ENCODE measurements around the gene VARS1. TPM values are rescaled to one million over a fixed set of nuclear protein-coding genes. Genes with fewer than 3 reads are reported as not detected.

VARS1 gene
- total RNA-seq, 1 experiment from 2014 or later, result 107 TPM

- DNase-seq, result no peak
- no peaks in the 10 kb centered on the region for H3K9me3 ChIP-seq
- peaks cover 13% of the 10 kb centered on the region for H3K36me3 ChIP-seq
- no peaks in the 10 kb centered on the region for H3K27me3 ChIP-seq
- H3K4me3 ChIP-seq, result no peak overlapping the region
Measured at GRCh38 chr6:31781244-31782125, 14.1 kb downstream of the VARS1 start.

- H3K27me3 ChIP-seq, result no peaks in the 10 kb centered on the region
- H3K36me3 ChIP-seq, result peaks cover 10% of the 10 kb centered on the region
- H3K9me3 ChIP-seq, result no peaks in the 10 kb centered on the region
- DNase-seq, result no peak
- no peak overlapping the region for H3K4me3 ChIP-seq
Measured at GRCh38 chr6:31780507-31781243, 14.9 kb downstream of the VARS1 start.

GRCh38 chr6:31779908-31780307 is 15.6 kb downstream of the VARS1 start:
- Histone ChIP-seq H3K9me3 (no peaks in the 10 kb centered on the region), H3K4me3 (no peak overlapping the region), H3K27me3 (no peaks in the 10 kb centered on the region), H3K36me3 (peaks cover 3% of the 10 kb centered on the region)
- DNase-seq, result no peak

- H3K36me3 ChIP-seq, result peaks cover 3% of the 10 kb centered on the region
- no peak for DNase-seq
Measured at GRCh38 chr6:31778999-31779885, 16.3 kb downstream of the VARS1 start.

GRCh38 chr6:31778193-31778592 is 17.4 kb downstream of the VARS1 start:
- Histone ChIP-seq H3K4me3 (no peak overlapping the region), H3K9me3 (no peaks in the 10 kb centered on the region), H3K27me3 (no peaks in the 10 kb centered on the region), H3K36me3 (peaks cover 3% of the 10 kb centered on the region; the same call in 1 of the 2 replicates)
- DNase-seq, result no peak

More at GRCh38 chr6:31778999-31779885, 16.3 kb downstream of the VARS1 start:
- Histone ChIP-seq H3K27me3 (no peaks in the 10 kb centered on the region), H3K9me3 (no peaks in the 10 kb centered on the region), H3K4me3 (no peak overlapping the region)

- DNase-seq, result no peak
- Histone ChIP-seq H3K27me3 (no peaks in the 10 kb centered on the region), H3K36me3 (peaks cover 3% of the 10 kb centered on the region; the same call in 1 of the 2 replicates), H3K9me3 (no peaks in the 10 kb centered on the region), H3K4me3 (no peak overlapping the region)
Measured at GRCh38 chr6:31777667-31778050, 17.9 kb downstream of the VARS1 start.

GRCh38 chr6:31776989-31777666 is 18.4 kb downstream of the VARS1 start, which contains the start of gene VWA7:
Gene VWA7 (minus strand): TSS chr6:31777328. CDS start chr6:31776779, 549 bp downstream.
- no peaks in the 10 kb centered on the region for H3K27me3 ChIP-seq
- H3K4me3 ChIP-seq, result no peak within 1 kb of the TSS
- peaks cover 3% of the 10 kb centered on the region; the same call in 1 of the 2 replicates for H3K36me3 ChIP-seq
- peak; percentile 82 for DNase-seq
- H3K9me3 ChIP-seq, result no peaks in the 10 kb centered on the region

- H3K27me3 ChIP-seq, result no peaks in the 10 kb centered on the region
- peaks cover 3% of the 10 kb centered on the region; the same call in 1 of the 2 replicates for H3K36me3 ChIP-seq
- DNase-seq, result no peak
- no peak overlapping the region for H3K4me3 ChIP-seq
- H3K9me3 ChIP-seq, result no peaks in the 10 kb centered on the region
Measured at GRCh38 chr6:31776485-31776988, 19.0 kb downstream of the VARS1 start.

GRCh38 chr6:31775633-31776484 is 19.7 kb downstream of the VARS1 start:
- H3K9me3 ChIP-seq, result no peaks in the 10 kb centered on the region
- H3K27me3 ChIP-seq, result no peaks in the 10 kb centered on the region
- no peak for DNase-seq
- no peak overlapping the region for H3K4me3 ChIP-seq
- H3K36me3 ChIP-seq, result peaks cover 3% of the 10 kb centered on the region; the same call in 1 of the 2 replicates

GRCh38 chr6:31775184-31775583 is 20.4 kb downstream of the VARS1 start:
- H3K4me3 ChIP-seq, result no peak overlapping the region
- DNase-seq, result no peak
- no peaks in the 10 kb centered on the region for H3K27me3 ChIP-seq
- H3K36me3 ChIP-seq, result peaks cover under 1% of the 10 kb centered on the region; the same call in 1 of the 2 replicates
- no peaks in the 10 kb centered on the region for H3K9me3 ChIP-seq

- Histone ChIP-seq H3K9me3 (no peaks in the 10 kb centered on the region), H3K27me3 (no peaks in the 10 kb centered on the region), H3K4me3 (no peak overlapping the region), H3K36me3 (no peaks in the 10 kb centered on the region)
- peak; percentile 23 for DNase-seq
Measured at GRCh38 chr6:31771992-31772358, 23.6 kb downstream of the VARS1 start.

- DNase-seq, result no peak
- no peaks in the 10 kb centered on the region for H3K9me3 ChIP-seq
- H3K4me3 ChIP-seq, result no peak overlapping the region
- H3K27me3 ChIP-seq, result no peaks in the 10 kb centered on the region
- H3K36me3 ChIP-seq, result no peaks in the 10 kb centered on the region
Measured at GRCh38 chr6:31770860-31771259, 24.7 kb downstream of the VARS1 start.

- no peaks in the 10 kb centered on the region for H3K27me3 ChIP-seq
- peak; percentile 47 for DNase-seq
- no peaks in the 10 kb centered on the region for H3K9me3 ChIP-seq
- H3K36me3 ChIP-seq, result no peaks in the 10 kb centered on the region
- no peak overlapping the region for H3K4me3 ChIP-seq
Measured at GRCh38 chr6:31769684-31770371, 25.7 kb downstream of the VARS1 start.

- Histone ChIP-seq H3K36me3 (no peaks in the 10 kb centered on the region), H3K9me3 (no peaks in the 10 kb centered on the region), H3K27me3 (no peaks in the 10 kb centered on the region), H3K4me3 (no peak overlapping the region)
- DNase-seq, result no peak
Measured at GRCh38 chr6:31768363-31769257, 26.9 kb downstream of the VARS1 start.
